D721Med (cell line): ENCODE data around the gene SIMC1.

ENCODE experiments used
- DNase-seq: peaks from one replicate; pipeline ENCODE4 v3.0.0; 2011; ENCODE audit warnings: low spot score; ENCODE audit not compliant: insufficient read length
- FAIRE-seq: peaks from 2 replicates; lab custom pipeline; 2011; peaks lifted over from hg19 to GRCh38; lab: Jason Lieb, UNC
- CTCF ChIP-seq: IDR thresholded peaks from 2 replicates; pipeline ENCODE4 v1.5.1; 2012; ENCODE audit warnings: mild to moderate bottlenecking, control low read depth; ENCODE audit not compliant: insufficient read depth; ENCODE audit errors: missing control alignments

The SIMC1 gene

GRCh38 chr5:176389135-176390123 is 151.2 kb downstream of the SIMC1 start:
- TF ChIP-seq CTCF = no peak
- FAIRE-seq (no peak), DNase-seq (peak; percentile 90)

- FAIRE-seq = no peak
Measured at GRCh38 chr5:176391479-176391878, 153.3 kb downstream of the SIMC1 start.

GRCh38 chr5:176391999-176392398 is 153.8 kb downstream of the SIMC1 start:
- no peak for TF ChIP-seq CTCF
- FAIRE-seq (no peak), DNase-seq (no peak)

More at GRCh38 chr5:176391479-176391878, 153.3 kb downstream of the SIMC1 start:
- TF ChIP-seq CTCF = no peak
- DNase-seq = no peak

GRCh38 chr5:176392526-176392925 is 154.3 kb downstream of the SIMC1 start:
- DNase-seq = no peak
- FAIRE-seq = no peak
- no peak for TF ChIP-seq CTCF

GRCh38 chr5:176394096-176394495 is 155.9 kb downstream of the SIMC1 start:
- DNase-seq (no peak), FAIRE-seq (no peak)
- TF ChIP-seq CTCF = no peak

- FAIRE-seq (no peak), DNase-seq (no peak)
- no peak for TF ChIP-seq CTCF
Measured at GRCh38 chr5:176394881-176395675, 156.9 kb downstream of the SIMC1 start.
